Aorta (tissue), 5 donors: ENCODE data around the gene EMP3. TPM values are rescaled to one million over a fixed set of nuclear protein-coding genes. Genes with fewer than 3 reads are reported as not detected.
A peak's percentile ranks its signal among the peaks of the same experiment; 100 is the strongest.

Experiments
- ATAC-seq: fragments of 200-7000 bp; cut with Tn5 transposase; one replicate; pipeline ENCODE4 v1.9.1; 2022; ENCODE audit warnings: moderate library complexity; ENCODE audit not compliant: low FRiP score
- DNase-seq, 2 donors: peaks; one replicate each; pipeline ENCODE4 v3.0.0-alpha.2; 2020
- H3K27ac ChIP-seq, 2 donors: one replicate each; pipeline ENCODE4 v1.5.1; 2013; ENCODE audit warnings: low read length in 2 of 2, mild to moderate bottlenecking in 2 of 2, moderate library complexity in 2 of 2, control low read depth in 1 of 2, inconsistent platforms in 1 of 2, low read depth in 1 of 2
- H3K27me3 ChIP-seq, 2 donors: one replicate each; pipeline ENCODE4 v1.6.1; 2013; ENCODE audit warnings: control low read depth in 1 of 2, low read length in 1 of 2, mild to moderate bottlenecking in 1 of 2, moderate library complexity in 1 of 2; ENCODE audit not compliant: insufficient read depth in 2 of 2, control insufficient read depth in 1 of 2
- H3K36me3 ChIP-seq, 2 donors: one replicate each; pipeline ENCODE4 v1.6.1; 2013; ENCODE audit warnings: control low read depth in 1 of 2, low read length in 1 of 2, mild to moderate bottlenecking in 1 of 2; ENCODE audit not compliant: insufficient read depth in 2 of 2, control insufficient read depth in 1 of 2
- H3K4me1 ChIP-seq, 2 donors: one replicate each; pipeline ENCODE4 v1.6.1; 2013; ENCODE audit warnings: low read length in 2 of 2, control low read depth in 1 of 2, mild to moderate bottlenecking in 1 of 2, moderate library complexity in 1 of 2; ENCODE audit not compliant: insufficient read depth in 2 of 2, control insufficient read depth in 1 of 2
- H3K4me3 ChIP-seq, 2 donors: one replicate each; pipeline ENCODE4 v1.5.1; 2013; ENCODE audit warnings: low read length in 2 of 2, control low read depth in 1 of 2, mild to moderate bottlenecking in 1 of 2
- H3K9me3 ChIP-seq: one replicate; pipeline ENCODE4 v1.6.1; 2013; ENCODE audit warnings: mild to moderate bottlenecking, low read length; ENCODE audit not compliant: control insufficient read depth
- WGBS, 2 donors: extraction: QIAGEN DNeasy Blood & Tissue Kit; methylation state at CpG; one replicate each; pipeline ENCODE4 v1.1.7; 2013; 5-methylcytosine and 5-hydroxymethylcytosine counted together
- intact Hi-C, 2 donors: fragments of 100-400 bp; cut with DNase I; formaldehyde crosslinking; loops; one replicate each; pipeline versions ENCODE4 v1.14.2 to v1.15.0; 2022
- polyA plus RNA-seq, 2 donors: library from polyadenylated mRNA; stranded (reverse); fragments of 200-250 nt; gene quantifications; one replicate each; pipeline ENCODE4 v1.2.3, GENCODE V29; 2013
- total RNA-seq, 2 donors: library from RNA; stranded (reverse); fragmentation: NEBNext Ultra II Directional; extraction: Animal tissue kit (Norgen Biotek cat#: 25700); gene quantifications; one replicate each; pipeline ENCODE4 v1.2.1, GENCODE V29; 2021
- donor health status: healthy with polysubstance abuse.
- donor health status: Bipolar disorder and iron deficiency.
- donor health status: DM: no; HTN: no; CAD: no.
- donor health status: DM: no; HTN: no; CAD: no.
- donor health status: DM: yes; HTN: yes; CAD: no.

EMP3 gene
- total and polyA plus RNA-seq, 4 donors, result 107 to 151 (median 129) TPM

DNA sequence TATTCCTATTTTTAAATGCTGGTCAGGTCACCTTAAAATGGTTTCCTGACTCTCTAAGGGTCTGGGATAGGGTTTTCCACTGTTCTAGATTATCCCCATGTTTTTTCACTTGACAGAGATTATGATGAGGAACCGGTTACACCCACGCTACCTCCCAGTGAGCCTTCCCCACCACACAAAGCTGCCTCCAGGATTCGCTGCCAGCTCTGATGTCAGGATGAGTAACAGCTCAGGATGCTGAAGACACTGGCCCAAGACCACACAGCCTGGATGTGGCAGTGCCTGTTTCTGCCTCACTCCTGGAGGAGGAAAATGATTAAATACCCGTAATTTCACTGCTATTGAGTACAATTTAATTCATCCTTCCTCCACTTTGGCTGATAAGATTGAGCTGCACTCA, 32.6 kb upstream of the EMP3 start:
- Histone ChIP-seq H3K4me1 (no peaks in the 10 kb centered on the region), H3K27ac (no peak overlapping the region), H3K36me3 (no peaks in the 10 kb centered on the region), H3K27me3 (no peaks in the 10 kb centered on the region), H3K9me3 (no peaks in the 10 kb centered on the region), H3K4me3 (no peak overlapping the region)
- DNase-seq (no peak), ATAC-seq (no peak)
- intact Hi-C loops, result no loop called here
- WGBS, 2 donors, result 91 to 93% methylated on average over 4 of the region's 4 CpGs

GRCh38 chr19:48295458-48295857, 29.9 kb upstream of the EMP3 start:
- DNase-seq (no peak), ATAC-seq (no peak)
- 74 to 80% methylated on average over 10 of the region's 10 CpGs for WGBS, 2 donors
- Histone ChIP-seq H3K4me1 (no peaks in the 10 kb centered on the region), H3K36me3 (no peaks in the 10 kb centered on the region), H3K9me3 (no peaks in the 10 kb centered on the region), H3K4me3 (no peak overlapping the region), H3K27ac (no peak overlapping the region), H3K27me3 (no peaks in the 10 kb centered on the region)
- intact Hi-C loops, result no loop called here

- H3K4me3 ChIP-seq, result no peak overlapping the region
- intact Hi-C loops, result no loop called here
- no peaks in the 10 kb centered on the region for H3K27me3 ChIP-seq
- H3K9me3 ChIP-seq, result no peaks in the 10 kb centered on the region
- no peaks in the 10 kb centered on the region for H3K4me1 ChIP-seq
- WGBS, 2 donors, result 88 to 89% methylated on average over 41 to 42 of the region's 42 CpGs
- no peak overlapping the region for H3K27ac ChIP-seq
- no peaks in the 10 kb centered on the region for H3K36me3 ChIP-seq
- DNase-seq (no peak), ATAC-seq (peak; percentile 48)
Observed at GRCh38 chr19:48296963-48297734, 28.2 kb upstream of the EMP3 start.

GRCh38 chr19:48297975-48298374, 27.4 kb upstream of the EMP3 start:
- H3K36me3 ChIP-seq, result no peaks in the 10 kb centered on the region
- no peaks in the 10 kb centered on the region for H3K4me1 ChIP-seq
- H3K9me3 ChIP-seq, result no peaks in the 10 kb centered on the region
- no peak for ATAC-seq
- no peaks in the 10 kb centered on the region for H3K27me3 ChIP-seq
- WGBS, 2 donors, result 93 to 94% methylated on average over 16 of the region's 16 CpGs
- DNase-seq, result no peak
- intact Hi-C loops, result no loop called here
- no peak overlapping the region for H3K27ac ChIP-seq
- H3K4me3 ChIP-seq, result no peak overlapping the region

DNA sequence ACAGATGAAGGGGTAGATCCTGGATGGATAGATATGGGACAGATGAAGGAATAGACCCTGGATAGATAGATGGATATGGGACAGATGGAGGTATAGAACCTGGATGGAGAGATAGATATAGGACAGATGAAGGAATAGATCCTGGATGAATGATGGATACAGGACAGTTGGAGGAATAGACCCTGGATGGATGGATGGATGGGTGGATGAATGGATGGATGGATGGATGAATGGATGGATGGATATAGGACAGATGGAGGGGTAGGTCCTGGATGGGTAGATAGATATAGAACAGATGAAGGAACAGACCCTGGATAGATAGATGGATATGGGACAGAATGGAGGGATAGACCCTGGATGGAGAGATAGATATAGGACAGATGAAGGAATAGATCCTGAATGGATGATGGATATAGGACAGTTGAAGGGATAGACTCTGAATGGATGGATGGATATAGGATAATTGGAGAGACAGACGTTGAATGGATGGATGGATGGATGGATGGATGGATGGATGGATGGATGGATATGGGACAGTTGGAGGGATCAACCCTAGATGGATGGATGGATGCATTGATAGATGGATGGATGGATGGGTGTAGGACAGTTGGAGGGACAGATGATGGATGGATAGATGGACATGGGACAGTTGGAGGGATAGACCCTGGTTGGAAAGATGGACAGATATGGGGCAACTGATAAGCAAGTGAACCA, 23.3 kb upstream of the EMP3 start:
- Histone ChIP-seq H3K9me3 (no peaks in the 10 kb centered on the region), H3K27me3 (no peaks in the 10 kb centered on the region), H3K36me3 (no peaks in the 10 kb centered on the region), H3K27ac (no peak overlapping the region), H3K4me1 (no peaks in the 10 kb centered on the region), H3K4me3 (no peak overlapping the region)
- ATAC-seq (no peak), DNase-seq (no peak)
- 93 to 100% methylated on average over 1 of the region's 1 CpG for WGBS, 2 donors
- intact Hi-C loops, result no loop called here

DNA sequence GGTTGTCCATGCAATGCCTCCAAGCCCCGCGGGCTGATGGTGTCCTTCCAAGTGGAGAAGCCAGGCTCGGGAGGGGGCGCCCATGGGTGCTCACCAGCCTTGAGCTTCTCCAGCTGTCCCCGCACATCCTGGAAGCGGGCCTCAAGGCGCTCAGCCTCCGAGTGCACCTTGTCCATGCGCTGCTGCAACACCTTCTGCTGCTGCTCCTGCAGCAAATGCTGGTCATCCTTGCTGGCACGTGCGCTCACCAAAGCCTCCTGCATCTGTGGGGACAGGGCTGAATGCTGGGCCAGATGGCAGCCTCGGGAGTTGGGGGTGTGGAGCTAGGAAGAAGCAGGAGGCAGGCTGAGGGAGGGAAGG, 22.8 kb upstream of the EMP3 start:
- WGBS, 2 donors, result 90 to 92% methylated on average over 12 of the region's 12 CpGs
- Histone ChIP-seq H3K4me3 (no peak overlapping the region), H3K9me3 (no peaks in the 10 kb centered on the region), H3K36me3 (no peaks in the 10 kb centered on the region), H3K4me1 (no peaks in the 10 kb centered on the region), H3K27me3 (no peaks in the 10 kb centered on the region), H3K27ac (no peak overlapping the region)
- no peak for DNase-seq
- no peak for ATAC-seq
- intact Hi-C loops, result no loop called here

DNA sequence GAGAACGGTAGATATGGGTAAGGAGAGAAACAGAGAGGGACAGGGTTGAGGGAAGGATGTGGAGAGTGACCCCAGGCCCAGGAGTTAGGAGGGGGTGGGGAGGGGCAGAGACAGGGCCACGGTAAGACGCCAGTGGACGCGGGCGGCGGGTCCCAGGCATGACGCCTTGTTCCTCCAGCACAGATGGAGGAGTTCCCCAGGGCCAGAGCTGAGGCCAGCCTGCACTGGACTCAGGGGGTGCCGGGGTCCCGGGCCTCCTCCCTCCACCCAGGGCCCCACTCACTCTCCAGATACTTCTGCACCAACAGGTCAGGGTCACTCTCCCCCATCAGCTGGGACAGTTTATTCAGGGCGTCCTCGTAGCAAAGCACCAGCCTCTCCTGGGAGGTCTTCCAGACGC, 22.0 kb upstream of the EMP3 start:
- 80 to 82% methylated on average over 6 to 13 of the region's 13 CpGs for WGBS, 2 donors
- no peak for DNase-seq
- no peaks in the 10 kb centered on the region for H3K27me3 ChIP-seq
- intact Hi-C loops, result no loop called here
- no peak overlapping the region for H3K4me3 ChIP-seq
- H3K36me3 ChIP-seq, result no peaks in the 10 kb centered on the region
- H3K9me3 ChIP-seq, result no peaks in the 10 kb centered on the region
- H3K27ac ChIP-seq, result no peak overlapping the region
- no peak for ATAC-seq
- no peaks in the 10 kb centered on the region for H3K4me1 ChIP-seq

DNA sequence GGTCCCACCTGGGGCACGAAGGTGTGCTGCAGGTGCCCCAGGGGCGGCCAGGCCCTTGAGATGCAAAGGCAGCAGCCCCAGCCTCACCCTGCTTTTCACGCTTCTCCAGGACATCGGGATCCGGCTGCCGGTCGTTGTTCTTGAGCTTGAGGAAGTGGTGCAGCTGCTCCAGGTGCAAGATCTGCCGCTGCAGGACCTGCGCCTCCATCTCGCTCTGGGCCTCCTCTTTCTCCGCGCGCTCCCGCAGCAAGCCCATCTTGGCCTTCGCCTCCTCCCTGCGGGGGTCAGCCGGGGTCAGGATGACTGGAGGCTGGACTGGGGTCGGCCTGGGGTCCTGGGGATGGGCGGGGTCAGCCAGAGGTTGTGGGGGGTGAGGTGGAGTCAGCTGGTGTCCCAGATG, 21.5 kb upstream of the EMP3 start:
- H3K4me3 ChIP-seq, result no peak overlapping the region
- no peaks in the 10 kb centered on the region for H3K9me3 ChIP-seq
- no peaks in the 10 kb centered on the region for H3K4me1 ChIP-seq
- no peaks in the 10 kb centered on the region for H3K36me3 ChIP-seq
- DNase-seq (no peak), ATAC-seq (no peak)
- H3K27me3 ChIP-seq, result no peaks in the 10 kb centered on the region
- intact Hi-C loops, result no loop called here
- WGBS, 2 donors, result 83 to 85% methylated on average over 19 of the region's 19 CpGs
- no peak overlapping the region for H3K27ac ChIP-seq
